Activated T-helper 1 cell treated with Interleukin-2 at 50 U/mL for 16 hours (primary cell): ENCODE measurements around the gene PLPPR1.
"Not testable (repeated sequence)": the region's sequence is repeated elsewhere in the genome, so short reads cannot be mapped to it uniquely, and the experiment has no call there.

Source experiments
- DNase-seq: peaks from one replicate; pipeline ENCODE4 v3.0.0-alpha.2; 2020; ENCODE audit warnings: low read depth

The PLPPR1 gene

GRCh38 chr9:101028346-101029314 is at the start of gene PLPPR1:
Gene PLPPR1, plus strand, starts transcription at chr9:101028727.
- no peak for DNase-seq

- DNase-seq = no peak
Measured at GRCh38 chr9:100989731-100990130, 38.8 kb upstream of the PLPPR1 start.

- no peak for DNase-seq
Measured at GRCh38 chr9:100990605-100991381, 37.7 kb upstream of the PLPPR1 start.

GRCh38 chr9:100992632-100993031 is 35.9 kb upstream of the PLPPR1 start:
- DNase-seq = no peak

- no peak for DNase-seq
Measured at GRCh38 chr9:100999906-101000544, 28.5 kb upstream of the PLPPR1 start.

GRCh38 chr9:101005246-101005645 is 23.3 kb upstream of the PLPPR1 start:
- no peak for DNase-seq

- no peak for DNase-seq
Measured at GRCh38 chr9:101014566-101014965, 14.0 kb upstream of the PLPPR1 start.

GRCh38 chr9:101018467-101018866 is 10.1 kb upstream of the PLPPR1 start:
- DNase-seq = no peak

- DNase-seq = no peak
Measured at GRCh38 chr9:101022704-101023103, 5.8 kb upstream of the PLPPR1 start.

GRCh38 chr9:101025940-101026339 is 2.6 kb upstream of the PLPPR1 start:
- DNase-seq = no peak

GRCh38 chr9:101026824-101027223 is 1.7 kb upstream of the PLPPR1 start:
- DNase-seq = no peak

GRCh38 chr9:101027236-101027635 is 1.3 kb upstream of the PLPPR1 start:
- DNase-seq = no peak

GRCh38 chr9:101027733-101028345 is 688 bp upstream of the PLPPR1 start:
- no peak for DNase-seq

- DNase-seq = no peak
Measured at GRCh38 chr9:101029315-101030085, 973 bp downstream of the PLPPR1 start.

- DNase-seq = no peak
Measured at GRCh38 chr9:101030086-101030391, 1.5 kb downstream of the PLPPR1 start.

- no peak for DNase-seq
Measured at GRCh38 chr9:101032426-101032825, 3.9 kb downstream of the PLPPR1 start.

- DNase-seq = no peak
Measured at GRCh38 chr9:101034222-101034621, 5.7 kb downstream of the PLPPR1 start.

- no peak for DNase-seq
Measured at GRCh38 chr9:101035098-101035497, 6.6 kb downstream of the PLPPR1 start.

GRCh38 chr9:101037430-101037829 is 8.9 kb downstream of the PLPPR1 start:
- DNase-seq = no peak

GRCh38 chr9:101038488-101038887 is 10.0 kb downstream of the PLPPR1 start:
- no peak for DNase-seq

- not testable (repeated sequence) for DNase-seq
Measured at GRCh38 chr9:101039581-101039980, 11.1 kb downstream of the PLPPR1 start.
